ENCODE measurements around the gene NFKB2. TPM values are rescaled to one million over a fixed set of nuclear protein-coding genes. Genes with fewer than 3 reads are reported as not detected.

Gene NFKB2
- total RNA-seq, 1 experiment from 2014 or later, result 27.6 TPM

DNA sequence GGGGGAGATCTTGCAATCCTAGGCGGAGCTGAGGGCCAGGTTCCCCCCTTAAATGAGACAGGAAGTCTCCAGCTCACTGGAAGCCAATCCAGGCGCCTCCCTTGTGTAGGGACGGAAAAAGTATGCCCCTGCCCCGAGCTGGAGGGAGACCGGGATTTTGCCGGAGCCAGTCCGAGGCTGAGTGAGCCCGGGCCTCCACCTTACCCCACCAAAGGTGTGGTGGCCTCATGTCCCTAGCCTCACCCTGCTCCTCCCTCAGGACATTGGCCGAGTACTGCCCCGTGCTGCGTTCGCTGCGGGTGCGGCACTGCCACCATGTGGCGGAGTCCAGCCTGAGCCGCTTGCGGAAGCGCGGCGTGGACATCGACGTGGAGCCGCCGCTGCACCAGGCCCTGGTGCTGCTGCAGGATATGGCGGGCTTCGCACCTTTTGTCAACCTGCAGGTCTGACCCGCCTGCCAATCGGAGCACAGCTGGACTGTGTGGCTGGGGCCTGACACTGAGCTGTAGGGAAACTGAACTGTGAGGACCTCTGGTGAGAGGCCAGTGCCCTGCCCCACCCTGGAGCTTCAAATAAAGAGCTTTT, 27.1 kb downstream of the NFKB2 start:
- Mint-ChIP-seq H3K4me1 (peaks cover 16% of the 10 kb centered on the region), H3K36me3 (peaks cover 9% of the 10 kb centered on the region; the same call in 1 of the 2 replicates), H3K9me3 (no peaks in the 10 kb centered on the region), H3K4me3 (peak overlapping the region; percentile 98), H3K27ac (no peak overlapping the region; the same call in 1 of the 2 replicates), H3K27me3 (ENCODE audit: low read depth) (peaks cover 8% of the 10 kb centered on the region)
- CTCF ChIA-PET, result interaction anchor here (0.7 to 6.7 kb wide), 18 partner anchors 9 to 253 kb away, joined by 3 to 68 read pairs (median 24); partner anchors contain the start of genes ACTR1A, C10orf95, CUEDC2 and GBF1
- ATAC-seq (peak; percentile 17), DNase-seq (ENCODE audit: low spot score) (peak; percentile 85)
- POLR2A ChIA-PET, result interaction anchor here (0.8 to 5.0 kb wide), 5 partner anchors 9 to 51 kb away, joined by 3 to 34 read pairs (median 26); partner anchors contain the start of genes C10orf95 and CUEDC2
- TF ChIP-seq NFE2L1 (CRISPR knock-in tag; IDR thresholded peaks at IDR 0.05) (peak; percentile 80; the same call in 1 of the 2 replicates), NFATC4 (CRISPR knock-in tag; IDR thresholded peaks at IDR 0.05) (no peak), MYBL2 (CRISPR knock-in tag; IDR thresholded peaks at IDR 0.05) (peak; percentile 54; the same call in 1 of the 2 replicates), CREB1 (CRISPR knock-in tag; IDR thresholded peaks at IDR 0.05) (no peak), ZNF281 (CRISPR knock-in tag; IDR thresholded peaks at IDR 0.05) (peak; percentile 87), USF2 (CRISPR knock-in tag; IDR thresholded peaks at IDR 0.05) (peak; percentile 48; the same call in 1 of the 2 replicates), HMGA2 (CRISPR knock-in tag; IDR thresholded peaks at IDR 0.05) (no peak), ZBTB43 (CRISPR knock-in tag; IDR thresholded peaks at IDR 0.05) (no peak), AFF4 (CRISPR knock-in tag; IDR thresholded peaks at IDR 0.05; ENCODE audit: borderline replicate concordance) (no peak; the same call in 1 of the 2 replicates), RORB (CRISPR knock-in tag; IDR thresholded peaks at IDR 0.05) (no peak), MLX (CRISPR knock-in tag; IDR thresholded peaks at IDR 0.05) (no peak), TEAD1 (CRISPR knock-in tag; IDR thresholded peaks at IDR 0.05) (peak; percentile 85), JUN (CRISPR knock-in tag; IDR thresholded peaks at IDR 0.05) (0 out of 2 replicates have a peak, but pooled peaks have one; percentile 47), ARID4B (CRISPR knock-in tag; IDR thresholded peaks at IDR 0.05; ENCODE audit: borderline replicate concordance) (peak; percentile 90), SMAD4 (CRISPR knock-in tag; IDR thresholded peaks at IDR 0.05) (no peak), SP1 (CRISPR knock-in tag; conservative IDR thresholded peaks at IDR 0.05) (peak; percentile 75), NR2C2 (CRISPR knock-in tag; IDR thresholded peaks at IDR 0.05) (no peak), OVOL2 (CRISPR knock-in tag; IDR thresholded peaks at IDR 0.05; ENCODE audit: borderline replicate concordance) (no peak), RELA (CRISPR knock-in tag; IDR thresholded peaks at IDR 0.05; ENCODE audit: borderline replicate concordance) (no peak)
- TF ChIP-seq, protein P1, sequence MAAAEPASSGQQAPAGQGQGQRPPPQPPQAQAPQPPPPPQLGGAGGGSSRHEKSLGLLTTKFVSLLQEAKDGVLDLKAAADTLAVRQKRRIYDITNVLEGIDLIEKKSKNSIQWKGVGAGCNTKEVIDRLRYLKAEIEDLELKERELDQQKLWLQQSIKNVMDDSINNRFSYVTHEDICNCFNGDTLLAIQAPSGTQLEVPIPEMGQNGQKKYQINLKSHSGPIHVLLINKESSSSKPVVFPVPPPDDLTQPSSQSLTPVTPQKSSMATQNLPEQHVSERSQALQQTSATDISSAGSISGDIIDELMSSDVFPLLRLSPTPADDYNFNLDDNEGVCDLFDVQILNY (CRISPR knock-in tag; IDR thresholded peaks at IDR 0.05), result no peak
- TF ChIP-seq, protein P2, sequence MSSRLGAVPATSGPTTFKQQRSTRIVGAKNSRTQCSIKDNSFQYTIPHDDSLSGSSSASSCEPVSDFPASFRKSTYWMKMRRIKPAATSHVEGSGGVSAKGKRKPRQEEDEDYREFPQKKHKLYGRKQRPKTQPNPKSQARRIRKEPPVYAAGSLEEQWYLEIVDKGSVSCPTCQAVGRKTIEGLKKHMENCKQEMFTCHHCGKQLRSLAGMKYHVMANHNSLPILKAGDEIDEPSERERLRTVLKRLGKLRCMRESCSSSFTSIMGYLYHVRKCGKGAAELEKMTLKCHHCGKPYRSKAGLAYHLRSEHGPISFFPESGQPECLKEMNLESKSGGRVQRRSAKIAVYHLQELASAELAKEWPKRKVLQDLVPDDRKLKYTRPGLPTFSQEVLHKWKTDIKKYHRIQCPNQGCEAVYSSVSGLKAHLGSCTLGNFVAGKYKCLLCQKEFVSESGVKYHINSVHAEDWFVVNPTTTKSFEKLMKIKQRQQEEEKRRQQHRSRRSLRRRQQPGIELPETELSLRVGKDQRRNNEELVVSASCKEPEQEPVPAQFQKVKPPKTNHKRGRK (CRISPR knock-in tag; IDR thresholded peaks at IDR 0.05; ENCODE audit: borderline replicate concordance), result no peak

All from WTC11 (cell line).